ENCODE results near the gene MLYCD.

The MLYCD gene

GRCh38 chr16:83899272-83899897, 470 bp downstream of the MLYCD start:
- DNase-seq (ENCODE audit: low read depth in 3 of 3): peak in 2 of 3 donors; percentile 2 to 31

GRCh38 chr16:83899978-83900377, 1.1 kb downstream of the MLYCD start:
- no peak for DNase-seq (ENCODE audit: low read depth in 3 of 3)

DNA sequence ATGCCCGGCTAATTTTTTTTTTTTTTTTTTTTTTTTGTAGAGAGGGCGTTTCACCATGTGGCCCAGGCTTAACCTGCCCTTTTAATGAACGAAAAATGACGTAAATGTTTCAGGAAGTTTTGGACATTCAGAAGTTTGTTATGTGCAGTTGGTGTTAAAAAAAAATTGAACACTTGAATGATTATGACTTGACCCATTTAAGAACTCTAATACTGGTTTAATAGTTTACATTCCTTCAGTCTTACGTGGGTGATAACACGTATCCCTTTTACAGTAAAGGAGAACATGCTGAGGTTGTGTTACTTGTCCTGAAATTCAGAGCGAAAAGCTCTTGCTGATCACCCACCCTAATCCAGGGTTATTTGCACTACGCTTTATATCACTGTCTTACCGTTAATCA, 1.7 kb downstream of the MLYCD start:
- no peak for DNase-seq (ENCODE audit: low read depth in 3 of 3)

DNA sequence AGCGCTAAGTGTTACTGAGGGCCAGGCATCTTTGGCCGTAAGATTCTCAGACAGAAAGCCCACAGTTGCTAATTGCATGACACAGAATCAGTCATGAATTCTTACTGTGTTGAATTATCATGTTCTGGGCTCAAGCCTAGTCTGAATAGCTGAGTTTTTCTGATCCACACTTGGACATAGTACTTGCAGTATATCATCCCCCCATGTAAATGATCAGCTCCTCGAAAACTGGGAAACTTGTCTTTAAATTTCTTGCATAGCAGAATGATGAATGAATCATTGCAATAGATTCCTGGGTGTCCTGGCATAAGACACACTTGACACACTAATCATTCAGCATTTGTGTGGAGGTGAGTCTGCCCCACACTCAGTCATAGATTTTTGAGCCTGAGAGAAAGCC, 2.2 kb downstream of the MLYCD start:
- no peak for DNase-seq (ENCODE audit: low read depth in 3 of 3)

DNA sequence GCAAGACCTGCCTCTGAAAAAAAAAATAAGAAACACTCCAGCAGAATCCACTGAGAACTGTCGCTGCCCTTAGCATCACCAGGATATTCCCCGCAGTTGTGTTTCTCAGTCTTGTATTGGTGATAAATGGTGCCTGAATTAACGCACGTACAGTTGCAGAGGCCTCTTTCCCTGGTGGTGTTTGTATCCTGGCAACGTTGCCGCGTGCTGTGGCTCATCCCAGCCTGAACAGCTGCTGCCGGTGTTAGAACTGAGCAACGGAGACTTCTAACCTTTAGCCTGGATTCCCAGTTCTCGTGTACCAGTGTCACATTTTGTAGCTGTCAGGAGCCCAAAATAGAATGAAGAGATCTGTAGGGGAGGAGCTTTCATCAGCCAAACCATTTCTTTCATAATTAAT, 4.8 kb downstream of the MLYCD start:
- no peak for DNase-seq (ENCODE audit: low read depth in 3 of 3)

DNA sequence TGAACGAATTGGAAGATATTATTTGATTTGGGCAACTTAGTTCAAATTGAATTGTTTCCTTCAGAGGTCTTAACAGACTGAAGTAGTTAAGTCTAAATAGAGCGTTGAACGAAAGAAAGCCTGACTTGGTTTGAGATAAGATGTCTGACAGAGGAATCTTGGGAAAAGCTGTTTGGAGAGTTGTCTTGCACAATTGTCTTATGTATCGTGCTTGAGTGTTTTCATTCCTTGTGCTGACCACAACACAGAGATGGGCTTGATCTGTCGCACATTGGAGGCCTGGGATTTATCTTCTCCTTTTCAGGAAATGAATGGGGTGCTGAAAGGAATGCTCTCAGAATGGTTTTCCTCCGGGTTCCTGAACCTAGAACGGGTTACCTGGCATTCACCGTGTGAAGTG, 7.8 kb downstream of the MLYCD start:
- DNase-seq (ENCODE audit: low read depth in 3 of 3): no peak

DNA sequence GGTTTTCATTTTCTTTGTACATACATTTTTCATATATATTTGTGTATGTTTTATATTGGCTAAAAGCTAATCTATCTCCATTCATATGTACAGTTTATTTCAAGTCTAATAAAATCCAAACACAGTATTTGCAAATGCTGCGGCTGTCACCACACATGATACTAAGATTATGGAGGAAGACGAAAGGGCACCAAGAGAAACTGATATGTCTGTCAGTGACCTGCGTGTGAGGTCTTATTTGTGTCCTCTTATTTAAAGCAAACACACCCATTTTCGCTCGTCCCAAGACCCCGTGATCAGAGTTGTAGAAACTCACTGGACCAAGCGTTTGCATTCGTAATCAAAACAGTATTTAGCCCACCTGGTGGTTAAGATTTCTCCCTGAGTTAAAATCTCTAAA, 8.2 kb downstream of the MLYCD start:
- DNase-seq (ENCODE audit: low read depth in 3 of 3): no peak

DNA sequence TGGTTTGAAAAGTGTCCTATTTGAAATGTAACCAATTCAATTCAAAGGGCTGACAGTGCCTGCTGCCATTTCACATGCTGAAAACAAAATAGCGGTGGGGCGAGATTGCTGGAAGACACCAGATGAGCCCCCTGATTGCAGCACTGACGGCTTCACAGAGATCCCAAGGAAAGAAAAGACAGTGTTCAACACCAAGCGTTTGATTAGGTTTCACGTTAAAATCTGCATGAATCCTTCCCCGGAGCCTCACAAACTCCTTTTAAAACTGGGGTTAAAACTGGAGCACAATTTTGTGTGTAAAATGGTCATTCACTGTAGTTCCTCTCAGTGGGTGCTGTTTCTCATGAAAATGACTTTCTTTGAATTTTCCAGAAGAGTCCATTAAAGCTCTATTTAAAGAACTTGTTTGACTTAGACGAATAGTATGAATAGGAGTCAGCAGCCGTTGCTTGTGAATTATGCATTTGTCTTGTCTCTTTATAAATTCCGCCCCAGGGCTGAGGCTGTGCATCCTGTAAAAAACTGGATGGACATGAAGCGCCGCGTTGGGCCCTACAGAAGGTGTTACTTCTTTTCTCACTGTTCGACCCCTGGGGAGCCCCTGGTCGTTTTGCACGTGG, 8.8 kb downstream of the MLYCD start:
- DNase-seq (ENCODE audit: low read depth in 3 of 3): no peak

DNA sequence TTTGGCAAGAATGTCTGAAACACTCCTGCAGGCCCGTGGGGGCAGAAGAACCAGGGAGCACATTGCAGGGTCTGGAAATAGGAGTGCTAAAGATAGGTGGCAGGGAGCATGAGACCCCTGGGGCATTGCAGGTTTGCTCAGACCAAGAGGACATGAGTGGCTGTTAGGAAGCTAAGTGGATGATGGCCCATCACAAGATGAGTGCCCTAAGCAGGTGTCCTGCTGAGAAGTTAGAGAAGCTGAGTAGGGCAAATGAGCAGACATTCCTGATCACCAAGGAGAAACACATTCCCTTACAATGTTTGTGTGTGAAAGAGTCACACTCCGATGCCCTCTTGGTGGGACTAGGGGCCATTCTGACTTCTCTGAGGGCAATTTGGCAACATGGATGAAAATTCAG, 9.9 kb downstream of the MLYCD start:
- DNase-seq (ENCODE audit: low read depth in 3 of 3): no peak

DNA sequence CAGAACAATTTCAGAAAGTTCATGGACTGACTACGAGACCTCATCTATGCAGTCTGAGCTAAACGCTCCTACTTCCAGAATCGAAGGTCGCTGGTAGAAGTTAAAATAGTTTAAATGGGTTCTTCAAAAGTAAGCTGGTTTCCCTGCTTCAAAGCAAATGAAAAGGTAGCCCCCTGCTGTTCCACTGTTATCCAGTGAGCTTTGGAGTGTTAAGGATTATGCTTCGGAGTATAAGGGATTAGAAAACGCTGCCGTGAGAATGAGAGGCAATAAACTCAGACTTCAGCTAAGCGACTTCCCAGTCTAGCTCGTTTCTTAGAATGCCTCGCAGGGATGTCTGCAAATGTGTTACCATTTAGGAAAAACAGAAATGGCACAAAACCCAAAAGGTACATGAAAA, 12.4 kb downstream of the MLYCD start:
- DNase-seq (ENCODE audit: low read depth in 3 of 3): no peak

DNA sequence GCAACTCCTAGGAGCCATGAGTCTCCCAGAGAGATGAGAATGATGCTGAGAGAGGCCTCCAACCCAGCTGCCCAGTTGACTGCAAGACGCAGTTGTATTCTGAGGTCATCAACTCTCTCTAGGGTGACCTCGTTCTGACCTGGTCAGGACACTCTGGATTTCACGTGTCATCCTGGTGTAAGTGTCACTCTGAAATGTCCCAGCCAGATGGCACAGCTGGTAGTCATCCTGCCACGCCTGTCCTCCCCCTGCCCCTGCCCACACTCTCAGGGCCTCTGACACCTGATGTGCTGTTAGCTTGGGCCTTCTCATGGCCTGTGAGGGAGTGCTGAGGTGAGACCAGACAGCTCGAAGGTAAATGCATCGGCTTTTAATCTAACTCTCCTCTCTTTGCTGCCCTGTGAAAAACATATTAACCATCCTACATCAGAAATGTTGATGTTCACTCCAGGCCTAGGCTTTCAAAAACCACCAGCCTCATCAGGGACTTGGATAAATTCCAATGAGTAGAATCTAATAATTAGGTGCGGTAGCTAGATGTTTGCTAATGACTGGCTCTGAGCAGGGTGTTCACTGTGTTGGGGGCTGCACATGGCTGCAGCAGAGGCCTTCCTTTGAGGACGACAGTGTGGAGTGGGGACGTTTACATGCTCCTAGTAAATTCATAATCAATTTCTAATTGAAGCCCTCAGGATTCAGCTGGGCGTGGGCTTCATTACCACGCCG, 13.8 kb downstream of the MLYCD start:
- DNase-seq (ENCODE audit: low read depth in 3 of 3): no peak

- no peak for DNase-seq (ENCODE audit: low read depth in 3 of 3)
These were observed 14.3 kb downstream of the MLYCD start for GRCh38 chr16:83913245-83913633.

- DNase-seq (ENCODE audit: low read depth in 3 of 3): no peak
These were observed 15.3 kb downstream of the MLYCD start for GRCh38 chr16:83914091-83914710.

DNA sequence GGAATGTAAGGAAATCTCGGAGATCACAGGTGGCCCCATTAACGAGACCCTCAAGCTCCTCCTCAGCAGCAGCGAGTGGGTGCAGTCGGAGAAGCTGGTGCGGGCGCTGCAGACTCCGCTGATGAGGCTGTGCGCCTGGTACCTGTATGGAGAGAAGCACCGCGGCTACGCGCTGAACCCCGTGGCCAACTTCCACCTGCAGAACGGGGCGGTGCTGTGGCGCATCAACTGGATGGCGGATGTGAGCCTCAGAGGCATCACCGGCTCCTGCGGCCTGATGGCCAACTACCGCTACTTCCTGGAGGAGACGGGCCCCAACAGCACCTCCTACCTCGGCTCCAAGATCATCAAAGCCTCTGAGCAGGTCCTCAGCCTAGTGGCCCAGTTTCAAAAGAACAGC, 16.2 kb downstream of the MLYCD start:
- DNase-seq (ENCODE audit: low read depth in 3 of 3): no peak

GRCh38 chr16:83915491-83915890, 16.6 kb downstream of the MLYCD start:
- DNase-seq (ENCODE audit: low read depth in 3 of 3): no peak

DNA sequence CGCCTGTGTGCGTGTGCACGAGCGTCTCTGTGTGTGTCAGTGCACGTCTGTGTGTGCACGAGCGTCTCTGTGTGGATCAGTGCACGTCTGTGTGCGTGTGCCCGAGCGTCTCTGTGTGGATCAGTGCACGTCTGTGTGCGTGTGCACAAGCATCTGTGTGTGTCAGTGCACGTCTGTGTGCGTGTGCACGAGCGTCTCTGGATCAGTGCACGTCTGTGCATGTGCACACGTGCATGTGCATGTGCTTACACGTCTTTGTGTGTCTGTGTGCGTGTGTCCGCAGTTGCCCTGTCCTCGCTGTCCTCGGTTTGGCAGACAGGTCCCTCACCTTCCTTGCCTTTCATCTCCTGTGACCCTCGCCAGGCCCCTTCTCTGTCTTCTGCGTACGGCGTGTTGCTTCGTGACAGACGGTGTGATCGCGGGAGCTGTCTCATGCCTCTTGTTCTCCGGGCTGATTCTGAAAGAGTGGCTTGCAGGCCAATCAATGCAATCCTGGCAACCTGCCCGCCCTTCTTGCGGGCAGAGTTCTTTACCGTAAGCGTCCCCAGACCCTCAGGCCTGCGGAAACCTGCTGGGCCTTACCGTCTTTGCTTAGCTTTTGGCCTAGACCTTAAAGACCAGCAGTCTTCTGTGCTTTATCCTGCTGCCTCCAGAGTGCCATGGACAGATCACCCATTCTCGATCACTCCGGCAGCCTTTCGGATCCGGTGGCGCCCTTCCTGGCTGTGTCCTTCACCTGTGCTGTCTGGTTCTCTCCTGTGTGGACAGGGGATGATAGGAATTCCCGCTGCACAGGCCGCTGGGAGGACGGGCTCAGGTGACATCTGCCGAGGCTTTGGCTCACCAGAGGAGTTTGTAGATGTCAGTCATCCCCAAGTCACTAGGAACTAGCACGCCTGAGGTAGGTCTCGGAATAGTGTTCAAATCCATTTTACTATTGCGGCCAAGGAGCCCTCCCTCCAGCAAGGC, 18.5 kb downstream of the MLYCD start:
- DNase-seq (ENCODE audit: low read depth in 3 of 3): no peak

DNA sequence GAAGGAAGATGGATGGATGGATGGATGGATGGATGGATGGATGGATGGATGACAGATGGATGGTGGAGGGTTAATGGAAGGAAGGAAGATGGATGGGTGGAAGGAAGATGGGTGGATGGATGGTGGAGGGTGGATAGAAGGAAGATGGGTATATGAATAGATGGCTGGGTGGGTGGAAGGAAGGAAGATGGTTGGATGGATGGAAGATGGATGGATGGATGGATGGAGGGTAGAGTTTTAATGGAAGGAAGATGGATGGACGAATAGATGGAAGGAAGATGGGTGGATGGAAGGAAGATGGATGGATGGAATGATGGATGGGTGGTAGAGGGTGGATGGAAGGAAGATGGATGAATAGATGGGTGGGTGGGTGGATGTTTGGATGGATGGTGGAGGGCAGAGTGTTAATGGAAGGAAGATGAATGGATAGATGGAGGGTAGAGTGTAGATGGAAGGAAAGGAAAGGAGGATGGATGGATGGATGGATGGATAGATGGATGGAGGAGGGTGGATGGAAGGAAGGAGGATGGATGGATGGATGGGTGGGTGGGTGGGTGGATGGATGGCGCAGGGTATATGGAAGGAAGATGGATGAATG, 22.1 kb downstream of the MLYCD start:
- DNase-seq (ENCODE audit: low read depth in 3 of 3): no peak

GRCh38 chr16:83923581-83924365, 24.9 kb downstream of the MLYCD start:
- no peak for DNase-seq (ENCODE audit: low read depth in 3 of 3)

- DNase-seq (ENCODE audit: low read depth in 3 of 3): no peak
These were observed 25.8 kb downstream of the MLYCD start for GRCh38 chr16:83924686-83925085.

- no peak for DNase-seq (ENCODE audit: low read depth in 3 of 3)
These were observed 26.4 kb downstream of the MLYCD start for GRCh38 chr16:83925095-83925905.

All from stimulated activated CD4-positive, alpha-beta T cell treated with anti-CD3 and anti-CD28 coated beads, TNF-alpha, amount 100 ng/mL, for 48 hours (primary cell).